Rectal smooth muscle tissue (tissue), 1 donor: ENCODE results near the gene REPIN1.

Source experiments
- H3K27ac ChIP-seq: one replicate; pipeline ENCODE4 v1.7.0; 2013; ENCODE audit warnings: low read depth, low read length, inconsistent platforms
- H3K27me3 ChIP-seq: one replicate; pipeline ENCODE4 v1.7.0; 2013; ENCODE audit warnings: low read length; ENCODE audit not compliant: control insufficient read depth, insufficient read depth
- H3K36me3 ChIP-seq: one replicate; pipeline ENCODE4 v1.7.0; 2013; ENCODE audit warnings: low read length; ENCODE audit not compliant: control insufficient read depth, insufficient read depth
- H3K4me1 ChIP-seq: one replicate; pipeline ENCODE4 v1.7.0; 2013; ENCODE audit warnings: low read length; ENCODE audit not compliant: control insufficient read depth, insufficient read depth
- H3K4me3 ChIP-seq: one replicate; pipeline ENCODE4 v1.7.0; 2013; ENCODE audit warnings: low read length
- H3K9ac ChIP-seq: one replicate; pipeline ENCODE4 v1.7.0; 2013; ENCODE audit warnings: low read length

REPIN1 gene

DNA sequence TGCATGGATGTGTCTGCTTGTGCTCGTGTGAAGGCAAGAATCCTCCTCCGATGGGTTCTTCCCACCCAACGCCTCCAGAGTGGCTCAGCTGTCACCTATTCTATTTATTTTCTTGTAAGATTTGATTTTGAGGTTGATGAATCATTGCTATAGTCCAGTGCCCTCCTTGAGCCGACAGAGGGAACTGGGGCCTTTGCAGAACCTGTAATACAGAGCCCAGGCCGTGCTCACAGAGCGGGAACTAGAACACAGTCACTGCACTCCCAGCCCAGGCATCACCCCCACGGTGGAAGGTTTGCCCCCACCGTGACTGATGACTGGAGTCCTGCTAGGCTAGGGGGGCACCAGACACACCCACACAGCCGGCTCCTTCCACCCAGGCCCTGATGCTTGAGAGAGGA, 29.2 kb upstream of the REPIN1 start:
- no peak overlapping the region for H3K9ac ChIP-seq
- H3K27ac ChIP-seq: peak overlapping the region; percentile 11
- H3K27me3 ChIP-seq: no peaks in the 10 kb centered on the region
- H3K36me3 ChIP-seq: no peaks in the 10 kb centered on the region
- H3K4me1 ChIP-seq: peaks cover 26% of the 10 kb centered on the region
- peak overlapping the region; percentile 81 for H3K4me3 ChIP-seq

DNA sequence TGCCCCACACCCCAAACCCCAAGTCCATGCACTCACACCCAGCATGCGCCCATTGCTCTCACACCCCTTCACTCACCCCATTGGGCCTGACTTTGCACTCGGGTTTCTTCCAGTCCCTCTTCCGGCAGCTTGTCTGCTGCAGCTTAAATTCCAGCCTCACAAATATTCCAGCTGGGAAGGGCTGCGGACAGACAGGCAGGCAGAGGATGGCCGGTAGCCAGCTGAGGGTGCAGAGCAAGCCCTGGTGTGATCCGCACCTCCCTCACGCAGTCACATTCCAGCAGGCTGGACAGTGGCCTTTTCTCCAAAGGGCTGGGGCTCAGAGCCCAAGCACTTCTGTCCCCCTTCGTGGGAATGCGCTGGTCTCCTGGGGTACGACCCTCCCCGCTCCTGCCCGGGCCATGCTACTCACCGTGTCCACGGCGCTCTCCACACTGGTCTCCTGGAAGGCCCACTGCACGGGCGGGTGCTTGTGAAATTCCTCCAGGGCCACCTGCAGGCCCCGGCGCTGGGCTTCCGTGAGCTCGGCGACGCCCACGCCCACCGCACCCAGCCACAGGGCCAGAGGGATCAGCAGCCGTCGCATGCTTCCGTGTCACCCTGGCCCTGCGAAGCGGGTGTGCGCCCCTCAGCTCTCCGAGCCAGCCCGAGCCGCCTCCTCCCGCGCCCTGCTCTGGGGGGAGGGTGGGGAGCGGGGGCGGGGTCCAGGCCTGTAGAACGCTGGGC, 28.4 kb upstream of the REPIN1 start:
- Histone ChIP-seq H3K27me3 (no peaks in the 10 kb centered on the region), H3K9ac (no peak overlapping the region), H3K4me1 (peaks cover 24% of the 10 kb centered on the region), H3K36me3 (no peaks in the 10 kb centered on the region), H3K27ac (peak overlapping the region; percentile 84), H3K4me3 (peak overlapping the region; percentile 81)

DNA sequence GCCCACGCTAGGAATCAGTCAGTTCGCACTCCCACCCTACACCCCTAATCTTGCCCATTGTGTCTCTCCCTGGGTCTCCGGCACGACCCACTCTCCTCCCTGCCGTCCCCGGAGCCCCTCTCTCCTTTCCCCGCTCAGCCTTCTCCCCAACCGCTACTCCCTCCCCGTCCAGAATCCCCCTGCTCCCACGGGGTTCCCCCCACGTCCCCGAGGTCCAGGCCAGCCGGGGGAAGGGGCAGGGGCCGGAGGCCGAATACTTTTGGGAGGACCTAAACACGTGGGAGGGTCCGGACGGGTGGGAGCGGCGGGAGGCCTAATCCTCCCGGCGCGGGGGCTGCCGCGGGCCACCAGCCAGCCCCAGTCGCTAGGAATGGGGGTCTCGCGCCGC, 27.8 kb upstream of the REPIN1 start:
- H3K4me3 ChIP-seq: peak overlapping the region; percentile 81
- H3K27ac ChIP-seq: peak overlapping the region; percentile 84
- H3K9ac ChIP-seq: peak overlapping the region; percentile 58
- no peaks in the 10 kb centered on the region for H3K36me3 ChIP-seq
- no peaks in the 10 kb centered on the region for H3K27me3 ChIP-seq
- H3K4me1 ChIP-seq: peaks cover 18% of the 10 kb centered on the region

DNA sequence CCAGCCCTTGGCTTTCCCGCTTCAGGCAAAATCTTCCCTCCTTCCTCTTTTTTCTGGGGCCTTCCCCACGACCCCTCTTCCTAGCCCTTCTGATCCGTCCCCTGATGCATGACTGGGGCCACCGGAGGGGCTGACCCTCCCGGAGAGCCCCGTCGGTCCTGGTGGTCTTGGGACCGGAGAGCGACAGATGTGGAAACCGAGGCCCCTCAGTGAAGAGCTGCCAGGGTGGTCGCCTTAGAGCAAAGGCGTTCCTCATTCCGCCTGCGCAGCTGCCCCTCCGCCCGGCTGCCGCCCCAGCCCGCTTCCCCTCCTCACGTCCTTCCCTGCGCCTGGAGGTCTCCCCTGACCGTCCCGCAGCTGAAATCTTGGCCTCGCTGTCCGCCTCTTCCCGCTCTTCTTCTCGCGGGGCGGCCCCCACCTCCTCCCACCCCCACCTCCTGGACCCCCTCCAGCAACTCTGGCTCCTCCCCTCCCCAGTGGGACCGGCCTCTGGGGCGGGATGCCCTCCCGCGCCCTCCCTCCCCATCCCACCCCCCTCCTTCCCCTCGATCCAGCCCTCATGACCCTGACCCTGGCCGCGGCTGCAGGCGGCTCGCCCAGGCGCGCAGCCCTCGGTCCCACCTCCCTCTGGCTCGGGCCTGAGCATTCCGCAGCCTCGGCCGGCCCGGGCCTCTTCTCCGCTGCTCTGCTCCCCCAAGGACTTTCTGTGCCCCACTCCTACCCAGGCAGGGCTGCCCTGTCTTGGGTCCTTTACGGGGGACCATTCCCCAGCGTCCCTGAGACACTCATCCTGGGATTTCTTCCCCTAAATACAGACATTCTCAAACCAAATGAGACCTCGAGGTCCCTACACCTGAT, 27.1 kb upstream of the REPIN1 start, which contains the start of gene RARRES2:
TSS of gene RARRES2 (minus strand) at position 367 of the 858 bp plus-strand sequence. CDS start 1,020 bp downstream, outside the sequence.
- H3K4me1 ChIP-seq: peaks cover 11% of the 10 kb centered on the region
- no peaks in the 10 kb centered on the region for H3K27me3 ChIP-seq
- peak within 1 kb of the TSS; percentile 84 for H3K27ac ChIP-seq
- no peaks in the 10 kb centered on the region for H3K36me3 ChIP-seq
- peak within 1 kb of the TSS; percentile 58 for H3K9ac ChIP-seq
- H3K4me3 ChIP-seq: peak within 1 kb of the TSS; percentile 81

DNA sequence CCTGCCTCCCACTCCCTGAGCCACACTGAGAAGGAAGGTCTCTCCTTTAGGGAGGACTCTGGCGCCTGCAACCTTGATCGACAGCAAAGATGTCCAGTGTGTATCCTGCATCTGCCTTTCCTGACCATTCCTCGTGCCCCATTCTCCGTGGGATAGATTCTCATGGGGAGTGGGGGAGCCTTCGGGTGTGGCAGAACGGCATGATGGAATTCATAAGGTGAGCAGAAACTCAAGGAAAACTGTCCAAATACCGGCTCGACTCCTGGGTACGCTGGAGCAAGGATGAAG, 26.6 kb upstream of the REPIN1 start:
- H3K36me3 ChIP-seq: no peaks in the 10 kb centered on the region
- H3K4me3 ChIP-seq: peak overlapping the region; percentile 40
- H3K27me3 ChIP-seq: no peaks in the 10 kb centered on the region
- peaks cover 10% of the 10 kb centered on the region for H3K4me1 ChIP-seq
- peak overlapping the region; percentile 6 for H3K9ac ChIP-seq
- peak overlapping the region; percentile 58 for H3K27ac ChIP-seq

- Histone ChIP-seq H3K9ac (no peak overlapping the region), H3K4me1 (peaks cover 10% of the 10 kb centered on the region), H3K4me3 (no peak overlapping the region), H3K36me3 (no peaks in the 10 kb centered on the region), H3K27me3 (no peaks in the 10 kb centered on the region), H3K27ac (no peak overlapping the region)
These were observed 25.4 kb upstream of the REPIN1 start for GRCh38 chr7:150343225-150343624.

DNA sequence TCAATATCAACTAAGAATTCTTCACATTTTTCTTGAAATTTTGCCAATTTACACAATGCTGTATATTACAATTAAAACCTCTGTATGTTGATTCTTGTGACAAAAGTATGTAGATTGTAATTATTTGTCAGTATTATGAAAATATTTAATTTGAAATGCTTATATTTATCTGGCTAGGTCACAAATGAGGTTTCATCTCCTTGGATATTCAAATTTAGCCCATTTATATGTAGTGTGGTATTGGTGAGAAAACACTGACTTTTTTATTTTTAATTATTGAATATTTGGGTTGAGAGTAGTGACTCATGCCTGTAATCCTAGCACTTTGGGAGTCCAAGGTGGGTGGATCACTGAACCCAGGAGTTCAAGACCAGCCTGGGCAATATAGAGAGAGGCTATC, 24.3 kb upstream of the REPIN1 start:
- Histone ChIP-seq H3K27me3 (no peaks in the 10 kb centered on the region), H3K4me3 (no peak overlapping the region), H3K9ac (no peak overlapping the region), H3K27ac (no peak overlapping the region), H3K36me3 (no peaks in the 10 kb centered on the region), H3K4me1 (peaks cover under 1% of the 10 kb centered on the region)

DNA sequence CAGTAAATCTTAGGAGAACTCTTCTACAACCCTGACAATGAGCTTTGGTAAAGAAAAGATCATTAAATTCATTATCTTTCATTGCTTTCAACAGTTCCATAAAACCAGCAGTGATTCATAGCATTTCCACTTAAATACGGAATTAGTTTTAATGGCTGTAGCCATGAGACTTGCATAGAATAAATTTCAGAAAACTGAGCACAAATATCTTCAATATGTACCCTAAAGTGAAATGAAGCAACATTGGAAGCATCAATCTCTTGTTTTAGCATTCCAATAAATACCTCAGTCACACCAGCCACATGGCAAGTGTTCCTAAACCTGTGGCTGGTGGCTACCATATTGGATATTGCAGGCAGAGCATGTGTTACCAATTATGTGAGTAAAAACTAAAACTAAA, 23.6 kb upstream of the REPIN1 start:
- Histone ChIP-seq H3K27me3 (no peaks in the 10 kb centered on the region), H3K27ac (no peak overlapping the region), H3K9ac (no peak overlapping the region)

DNA sequence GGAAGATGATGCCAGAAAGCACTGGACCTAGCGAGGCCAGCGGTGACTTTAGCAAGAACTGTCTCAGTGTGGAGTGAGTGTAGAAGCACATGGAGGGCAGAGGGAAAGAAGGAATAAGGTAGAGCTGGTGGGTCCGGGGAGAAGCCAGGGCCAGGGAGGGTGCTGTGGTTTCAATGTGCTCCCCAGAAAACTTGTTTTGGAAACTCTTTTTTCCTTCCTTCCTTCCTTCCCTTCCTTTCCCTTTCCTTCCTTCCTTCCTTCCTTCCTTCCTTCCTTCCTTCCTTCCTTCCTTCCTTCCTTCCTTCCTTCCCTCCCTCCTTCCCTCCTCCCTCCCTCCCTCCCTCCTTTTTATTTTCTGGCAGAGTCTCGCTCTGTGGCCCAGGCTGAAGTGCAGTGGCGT, 21.7 kb upstream of the REPIN1 start:
- Histone ChIP-seq H3K27me3 (no peaks in the 10 kb centered on the region), H3K9ac (no peak overlapping the region), H3K4me1 (no peaks in the 10 kb centered on the region), H3K36me3 (no peaks in the 10 kb centered on the region), H3K4me3 (no peak overlapping the region), H3K27ac (no peak overlapping the region)

More for the DNA sequence above, 23.6 kb upstream of the REPIN1 start:
- Histone ChIP-seq H3K4me1 (no peaks in the 10 kb centered on the region), H3K36me3 (no peaks in the 10 kb centered on the region), H3K4me3 (no peak overlapping the region)

- Histone ChIP-seq H3K27ac (no peak overlapping the region), H3K4me1 (peaks cover 2% of the 10 kb centered on the region), H3K36me3 (no peaks in the 10 kb centered on the region), H3K4me3 (no peak overlapping the region), H3K27me3 (no peaks in the 10 kb centered on the region), H3K9ac (no peak overlapping the region)
These were observed 16.9 kb upstream of the REPIN1 start for GRCh38 chr7:150351587-150352194.

DNA sequence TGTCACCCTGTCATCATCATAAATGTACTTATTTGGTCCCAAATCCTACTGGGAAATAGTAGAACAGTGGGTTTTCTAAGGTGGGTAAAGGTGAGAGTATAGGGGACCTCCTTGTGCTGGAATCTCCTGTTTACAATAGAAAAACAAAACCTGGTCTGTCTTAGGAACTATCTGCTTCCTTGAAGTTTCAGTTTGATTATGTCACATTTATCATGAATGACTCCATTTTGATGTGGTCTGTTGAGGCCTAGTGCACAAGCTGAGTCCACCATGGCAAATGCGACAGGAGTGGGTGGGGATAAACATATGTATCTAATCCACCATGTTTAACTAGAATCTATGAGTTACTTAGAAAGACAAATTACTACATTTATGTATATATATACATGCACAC, 13.0 kb upstream of the REPIN1 start:
- Histone ChIP-seq H3K27me3 (no peaks in the 10 kb centered on the region), H3K9ac (no peak overlapping the region), H3K4me1 (peaks cover 2% of the 10 kb centered on the region), H3K27ac (peak overlapping the region; percentile 35), H3K4me3 (no peak overlapping the region), H3K36me3 (no peaks in the 10 kb centered on the region)

GRCh38 chr7:150356265-150356897, 12.2 kb upstream of the REPIN1 start:
- peak overlapping the region; percentile 35 for H3K27ac ChIP-seq
- H3K9ac ChIP-seq: no peak overlapping the region
- no peaks in the 10 kb centered on the region for H3K27me3 ChIP-seq
- H3K4me3 ChIP-seq: no peak overlapping the region
- H3K36me3 ChIP-seq: no peaks in the 10 kb centered on the region
- peaks cover 2% of the 10 kb centered on the region for H3K4me1 ChIP-seq
